ENCODE measurements around the gene MICAL3. TPM values are rescaled to one million over a fixed set of nuclear protein-coding genes. Genes with fewer than 3 reads are reported as not detected.

The MICAL3 gene
- total and polyA plus RNA-seq, 9 of the 15 experiments (the other 6 are each of a cell fraction or from before 2014, with no cell fraction given), result 0.53 to 32.1 (median 12.3) TPM

DNA sequence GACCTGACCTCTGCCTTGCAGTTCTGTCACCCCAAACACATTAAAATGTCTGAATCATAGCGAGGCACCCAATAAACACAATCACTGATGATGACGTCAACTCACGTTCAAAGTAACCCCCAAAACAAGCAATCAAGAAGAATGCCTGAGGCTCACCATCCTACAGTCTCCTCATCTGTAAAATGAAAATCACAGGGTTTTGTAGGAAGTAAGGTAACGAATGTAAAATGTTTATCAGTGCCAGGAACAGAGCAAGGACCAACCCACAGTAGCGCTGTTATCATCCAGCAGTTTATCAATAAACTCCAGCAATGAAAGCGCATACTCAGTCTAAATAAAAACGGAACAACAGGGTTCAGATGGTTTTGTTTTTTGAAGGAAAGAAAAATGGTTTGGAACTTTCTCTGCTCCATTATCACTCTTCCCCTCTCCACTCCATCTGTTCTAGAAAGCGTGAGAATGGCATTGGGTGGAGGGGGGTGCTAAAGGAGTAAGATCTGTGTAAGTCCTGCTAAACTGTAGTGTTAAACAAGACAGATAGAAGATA, 110.5 kb downstream of the MICAL3 start (continued):
- TF ChIP-seq STAT5B (CRISPR knock-in tag; IDR thresholded peaks at IDR 0.05), result no peak
- TF ChIP-seq, protein P1, sequence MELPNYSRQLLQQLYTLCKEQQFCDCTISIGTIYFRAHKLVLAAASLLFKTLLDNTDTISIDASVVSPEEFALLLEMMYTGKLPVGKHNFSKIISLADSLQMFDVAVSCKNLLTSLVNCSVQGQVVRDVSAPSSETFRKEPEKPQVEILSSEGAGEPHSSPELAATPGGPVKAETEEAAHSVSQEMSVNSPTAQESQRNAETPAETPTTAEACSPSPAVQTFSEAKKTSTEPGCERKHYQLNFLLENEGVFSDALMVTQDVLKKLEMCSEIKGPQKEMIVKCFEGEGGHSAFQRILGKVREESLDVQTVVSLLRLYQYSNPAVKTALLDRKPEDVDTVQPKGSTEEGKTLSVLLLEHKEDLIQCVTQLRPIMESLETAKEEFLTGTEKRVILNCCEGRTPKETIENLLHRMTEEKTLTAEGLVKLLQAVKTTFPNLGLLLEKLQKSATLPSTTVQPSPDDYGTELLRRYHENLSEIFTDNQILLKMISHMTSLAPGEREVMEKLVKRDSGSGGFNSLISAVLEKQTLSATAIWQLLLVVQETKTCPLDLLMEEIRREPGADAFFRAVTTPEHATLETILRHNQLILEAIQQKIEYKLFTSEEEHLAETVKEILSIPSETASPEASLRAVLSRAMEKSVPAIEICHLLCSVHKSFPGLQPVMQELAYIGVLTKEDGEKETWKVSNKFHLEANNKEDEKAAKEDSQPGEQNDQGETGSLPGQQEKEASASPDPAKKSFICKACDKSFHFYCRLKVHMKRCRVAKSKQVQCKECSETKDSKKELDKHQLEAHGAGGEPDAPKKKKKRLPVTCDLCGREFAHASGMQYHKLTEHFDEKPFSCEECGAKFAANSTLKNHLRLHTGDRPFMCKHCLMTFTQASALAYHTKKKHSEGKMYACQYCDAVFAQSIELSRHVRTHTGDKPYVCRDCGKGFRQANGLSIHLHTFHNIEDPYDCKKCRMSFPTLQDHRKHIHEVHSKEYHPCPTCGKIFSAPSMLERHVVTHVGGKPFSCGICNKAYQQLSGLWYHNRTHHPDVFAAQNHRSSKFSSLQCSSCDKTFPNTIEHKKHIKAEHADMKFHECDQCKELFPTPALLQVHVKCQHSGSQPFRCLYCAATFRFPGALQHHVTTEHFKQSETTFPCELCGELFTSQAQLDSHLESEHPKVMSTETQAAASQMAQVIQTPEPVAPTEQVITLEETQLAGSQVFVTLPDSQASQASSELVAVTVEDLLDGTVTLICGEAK (IDR thresholded peaks at IDR 0.05), result 0 out of 2 replicates have a peak, but pooled peaks have one; percentile 26
- TF ChIP-seq, protein P1 (CRISPR knock-in tag; IDR thresholded peaks at IDR 0.05), result no peak
- TF ChIP-seq CBFA2T3 (IDR thresholded peaks at IDR 0.05), result peak; percentile 69
- no peak for TF ChIP-seq REST (IDR thresholded peaks at IDR 0.05; ENCODE audit: borderline replicate concordance)
- TF ChIP-seq REST (CRISPR knock-in tag; IDR thresholded peaks at IDR 0.05; ENCODE audit: low read depth), result no peak
- peak; percentile 11; the same call in 1 of the 2 replicates for TF ChIP-seq BHLHE40 (IDR thresholded peaks at IDR 0.05; ENCODE audit: low read length)
- TF ChIP-seq PHF21A (IDR thresholded peaks at IDR 0.05; ENCODE audit: borderline replicate concordance, low read depth), result no peak
- no peak for TF ChIP-seq E2F4 (CRISPR knock-in tag; IDR thresholded peaks at IDR 0.05; ENCODE audit: low read depth)
- TF ChIP-seq PHB2 (IDR thresholded peaks at IDR 0.05; ENCODE audit: low read depth), result no peak

All from K562 (cell line).